Glomerular visceral epithelial cell (primary cell): Measurements from ENCODE around the gene ZNF407.
"Not testable (repeated sequence)": the region's sequence is repeated elsewhere in the genome, so short reads cannot be mapped to it uniquely, and the experiment has no call there.

Experiments
- DNase-seq: peaks from one replicate; pipeline ENCODE4 v3.0.0-alpha.2; 2016; ENCODE audit errors: extremely low spot score

The ZNF407 gene

DNA sequence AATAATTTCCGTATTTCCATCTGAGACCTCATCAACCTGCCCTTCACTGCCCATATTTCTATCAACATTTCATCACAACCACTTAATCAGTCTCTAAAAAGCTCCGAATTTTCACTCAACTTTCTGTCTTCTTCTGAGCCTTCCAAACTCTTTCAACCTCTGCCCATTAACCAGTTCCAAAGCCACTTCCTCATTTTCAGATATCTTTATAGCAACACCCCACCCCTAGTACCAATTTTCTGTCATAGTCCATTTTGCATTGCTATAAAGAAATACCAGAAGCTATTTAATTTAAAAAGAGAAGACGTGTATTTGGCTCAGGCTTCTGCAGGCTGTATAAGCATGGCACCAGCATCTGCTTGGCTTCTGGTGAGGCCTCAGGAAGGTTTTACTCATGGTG is 504.2 kb downstream of the ZNF407 start:
- no peak for DNase-seq

DNA sequence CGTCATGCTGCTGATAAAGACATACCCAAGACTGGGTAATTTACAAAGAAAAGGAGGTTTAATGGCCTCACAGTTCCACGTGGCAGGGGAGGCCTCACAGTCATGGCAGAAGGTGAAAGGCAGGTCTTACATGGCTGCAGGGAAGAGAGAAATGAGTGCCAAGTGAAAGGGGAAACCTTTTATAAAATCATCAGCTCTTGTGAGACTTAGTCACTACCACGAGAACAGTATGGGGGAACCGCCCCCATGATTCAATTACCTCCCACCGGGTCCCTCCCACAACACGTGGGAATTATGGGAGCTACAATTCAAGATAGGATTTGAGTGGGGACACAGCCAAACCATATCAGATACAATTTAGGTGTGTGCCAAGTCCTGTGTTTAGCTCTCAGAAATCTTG is 506.4 kb downstream of the ZNF407 start:
- DNase-seq: not testable (repeated sequence)

DNA sequence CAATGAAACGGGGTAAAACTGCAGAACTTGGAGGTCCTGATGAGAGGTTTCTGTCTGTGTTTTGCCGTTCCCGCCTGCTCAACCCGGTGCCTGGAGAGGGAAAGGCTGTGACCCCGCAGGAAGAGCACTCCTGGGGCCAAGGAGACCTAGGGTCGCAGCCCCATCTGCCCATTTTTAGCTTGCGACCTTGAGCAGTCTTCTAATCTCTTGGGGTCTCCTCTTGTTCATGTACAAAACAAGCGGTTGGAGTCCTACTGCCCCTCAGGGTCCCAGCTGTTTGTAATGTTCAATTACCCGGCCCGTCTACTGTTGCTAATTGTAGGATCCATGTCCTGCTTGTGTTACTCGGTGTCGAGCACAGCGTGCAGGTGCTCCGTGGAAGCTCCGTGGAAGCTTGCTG is 506.8 kb downstream of the ZNF407 start:
- DNase-seq: no peak

DNA sequence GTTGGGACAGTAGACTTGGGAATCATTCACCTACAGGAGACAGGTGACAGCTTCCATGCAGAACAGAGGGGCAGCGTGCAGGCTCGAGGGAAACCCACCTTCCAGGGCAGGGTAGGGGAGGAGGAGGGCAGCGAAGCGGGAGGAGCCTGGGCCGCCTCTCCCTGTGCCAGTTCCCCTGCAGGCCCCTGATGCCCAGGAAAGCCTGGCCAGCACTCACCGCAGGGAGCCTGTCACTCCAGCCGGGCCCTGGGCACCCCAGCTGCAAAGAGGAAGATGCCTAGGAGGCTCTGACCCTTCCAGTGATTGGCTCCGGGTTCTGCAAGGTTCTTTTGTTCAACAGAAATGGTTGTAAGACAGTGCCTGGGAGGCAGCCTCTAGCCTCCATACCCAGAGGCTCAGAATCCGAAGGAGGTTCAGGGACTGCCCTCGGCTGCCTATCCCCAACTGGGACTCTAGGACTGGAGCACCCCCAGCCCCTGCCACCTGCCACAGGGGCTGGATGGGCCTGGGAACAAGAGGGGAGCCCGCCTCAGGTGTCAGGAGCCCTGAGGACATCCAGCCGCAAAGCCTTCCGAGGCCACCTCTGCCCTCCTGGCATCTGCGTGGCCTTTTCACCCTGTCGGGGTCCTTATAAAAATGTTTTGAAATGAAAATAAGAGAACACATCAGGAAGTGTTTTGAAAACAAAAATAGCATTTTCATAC is 508.0 kb downstream of the ZNF407 start:
- DNase-seq: no peak

DNA sequence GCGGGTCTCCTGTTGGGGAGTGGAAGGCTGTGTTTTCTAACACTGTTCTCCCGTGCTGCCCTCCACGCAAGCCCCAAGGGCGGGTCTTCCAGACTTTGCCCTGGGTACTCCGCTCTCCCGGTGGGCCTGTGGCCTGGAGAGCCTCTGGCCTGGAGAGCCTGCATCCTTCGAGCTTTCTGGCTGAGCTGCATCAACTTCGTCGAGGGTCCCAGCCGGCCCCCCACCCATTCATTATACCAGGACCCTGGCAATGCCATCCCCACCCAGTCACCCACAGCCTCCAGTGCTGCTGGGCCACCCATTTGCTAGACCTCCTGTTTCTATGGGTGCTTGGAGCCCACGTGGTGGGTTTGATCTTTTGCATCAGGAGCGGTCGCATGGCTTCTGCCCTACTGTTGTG is 509.1 kb downstream of the ZNF407 start:
- no peak for DNase-seq

DNA sequence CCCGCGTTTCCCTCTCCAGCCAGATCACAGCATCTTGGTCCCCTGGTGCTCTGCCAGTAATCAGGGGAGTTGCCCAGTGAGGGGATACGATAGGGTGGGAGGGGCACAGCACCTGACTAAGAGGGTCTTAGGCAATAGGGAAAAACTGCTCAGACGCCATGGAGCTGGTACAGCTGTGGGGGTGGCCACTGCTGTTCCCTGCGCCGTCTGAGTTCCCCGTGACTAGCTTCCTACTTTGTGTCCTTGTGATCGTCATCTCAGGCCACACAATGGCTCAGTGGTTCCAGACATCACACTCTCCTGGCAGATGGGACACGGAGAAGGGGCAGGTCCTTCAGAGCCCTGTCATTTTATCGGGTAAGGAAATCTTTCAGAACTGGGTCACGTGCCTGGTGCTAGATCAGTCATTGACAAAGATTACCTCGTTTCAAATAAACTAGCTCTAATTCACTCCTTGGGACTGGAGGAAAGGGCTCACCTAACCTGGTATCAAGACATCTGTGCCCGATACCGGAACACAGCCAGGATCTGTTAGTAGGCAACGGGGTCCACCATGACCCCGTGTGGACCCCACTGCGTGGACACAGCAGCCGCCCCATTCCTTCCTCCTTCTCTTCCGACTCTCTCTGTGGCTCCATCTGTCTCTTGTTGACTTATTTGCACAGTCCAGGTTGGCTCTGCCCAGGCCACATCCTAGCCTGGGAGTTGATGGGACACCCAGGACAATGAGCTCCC is 509.7 kb downstream of the ZNF407 start:
- DNase-seq: no peak

DNA sequence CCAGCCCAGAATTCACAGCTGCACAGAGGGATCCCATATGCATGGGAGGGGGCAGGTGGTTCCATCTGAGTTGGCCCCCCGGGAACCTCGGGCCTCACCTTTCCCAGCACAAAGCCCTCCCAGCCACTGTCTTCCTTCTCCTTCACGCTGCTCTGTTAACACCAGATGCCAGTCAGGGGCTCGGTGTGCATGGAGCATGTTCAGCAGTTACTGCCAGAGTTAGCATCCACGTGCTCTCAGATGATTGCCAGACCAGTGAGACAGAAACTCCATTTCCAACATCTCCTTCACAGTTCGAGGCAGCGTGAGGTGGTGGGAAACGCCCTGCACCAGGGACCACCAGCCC is 510.2 kb downstream of the ZNF407 start:
- DNase-seq: no peak

DNA sequence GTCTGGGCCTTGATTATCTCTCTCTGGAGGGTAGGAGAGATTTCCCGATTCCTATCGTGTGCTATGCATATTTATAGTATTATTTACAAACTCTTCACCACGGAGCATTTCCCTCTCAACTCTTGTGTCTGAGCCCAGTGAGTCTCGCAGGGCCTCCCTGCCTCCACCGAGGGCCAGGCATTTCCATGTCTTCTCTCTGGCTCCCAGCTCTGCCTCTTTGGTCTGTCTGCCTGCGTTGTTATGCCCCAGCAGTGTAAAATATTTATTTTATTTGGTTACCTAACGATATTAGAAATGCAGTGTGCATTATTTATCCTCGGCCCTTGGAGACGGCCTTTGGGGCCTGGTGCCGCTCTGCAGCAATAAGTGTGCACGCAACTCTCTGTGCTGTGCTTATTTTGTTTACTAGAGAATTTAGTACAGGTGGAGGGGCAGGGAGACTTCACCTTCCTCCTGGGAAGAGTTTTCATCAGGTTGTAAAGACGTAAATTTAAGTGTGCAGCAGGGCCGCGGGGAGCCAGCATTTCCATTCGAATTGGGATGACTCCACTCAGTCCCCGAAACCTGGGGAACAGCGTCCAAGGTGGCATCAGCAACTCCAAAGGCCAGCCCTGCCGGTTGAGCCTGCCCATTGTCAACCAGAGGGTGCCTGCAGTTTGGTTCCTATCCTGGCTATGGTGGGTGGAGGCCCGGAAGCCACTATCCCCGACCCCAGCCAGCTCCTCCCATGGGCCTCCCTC is 511.1 kb downstream of the ZNF407 start:
- no peak for DNase-seq

DNA sequence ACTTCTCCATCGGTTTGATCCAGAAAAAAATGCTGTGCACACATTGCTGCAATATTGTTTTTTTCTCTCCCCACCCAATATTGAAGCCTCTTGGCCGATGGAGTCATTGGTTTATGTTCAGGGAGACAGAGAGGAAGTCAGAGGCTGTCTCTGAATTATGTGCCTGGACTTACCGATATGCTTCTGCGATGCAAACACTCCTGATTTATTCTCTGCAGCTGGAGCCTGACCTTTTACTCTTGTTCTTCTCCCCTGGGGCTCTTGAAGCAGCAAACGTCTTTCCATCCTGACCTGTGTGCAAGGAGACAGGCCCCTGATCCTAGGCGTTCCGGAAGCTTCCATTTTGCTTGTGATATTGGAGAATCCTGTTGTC is 511.6 kb downstream of the ZNF407 start:
- no peak for DNase-seq

DNA sequence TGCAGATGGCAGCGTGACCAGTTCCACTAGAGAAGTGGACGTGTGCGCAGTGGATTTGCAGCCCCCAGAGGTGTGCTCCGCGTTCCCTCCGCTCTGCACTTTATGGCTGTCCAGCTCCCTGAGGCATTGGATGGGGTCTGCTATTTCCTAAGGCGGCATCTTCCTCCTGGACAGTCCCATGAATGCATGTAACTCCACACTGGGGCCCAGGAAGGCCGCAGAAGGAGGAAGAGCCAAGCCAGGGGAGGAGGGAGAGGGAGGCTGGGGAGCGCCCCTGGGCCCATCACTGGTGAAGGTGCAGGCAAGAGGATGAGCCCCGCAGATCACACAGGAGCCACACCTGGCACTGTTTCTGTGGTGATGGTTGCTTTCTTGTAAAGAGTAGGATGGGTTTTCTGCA is 512.1 kb downstream of the ZNF407 start:
- DNase-seq: no peak

DNA sequence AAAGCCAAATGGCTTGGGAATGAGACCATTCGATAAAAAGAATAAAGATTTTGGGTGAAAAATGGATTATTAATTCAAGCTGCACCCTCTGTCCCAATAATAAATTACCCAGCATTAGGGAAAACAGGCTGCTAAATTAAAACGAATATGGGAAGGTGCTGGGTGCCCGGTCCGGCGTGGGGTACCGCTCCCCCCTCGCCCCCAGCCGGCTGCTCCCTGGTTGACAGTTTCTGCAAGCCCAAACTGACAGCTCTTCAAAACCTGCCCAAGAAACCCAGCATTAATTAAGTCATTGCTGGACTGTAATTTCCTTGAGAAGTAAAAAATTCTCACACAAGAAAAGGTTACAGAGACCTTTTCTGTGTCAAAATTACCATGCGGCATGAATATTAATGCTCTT is 512.6 kb downstream of the ZNF407 start:
- DNase-seq: no peak

DNA sequence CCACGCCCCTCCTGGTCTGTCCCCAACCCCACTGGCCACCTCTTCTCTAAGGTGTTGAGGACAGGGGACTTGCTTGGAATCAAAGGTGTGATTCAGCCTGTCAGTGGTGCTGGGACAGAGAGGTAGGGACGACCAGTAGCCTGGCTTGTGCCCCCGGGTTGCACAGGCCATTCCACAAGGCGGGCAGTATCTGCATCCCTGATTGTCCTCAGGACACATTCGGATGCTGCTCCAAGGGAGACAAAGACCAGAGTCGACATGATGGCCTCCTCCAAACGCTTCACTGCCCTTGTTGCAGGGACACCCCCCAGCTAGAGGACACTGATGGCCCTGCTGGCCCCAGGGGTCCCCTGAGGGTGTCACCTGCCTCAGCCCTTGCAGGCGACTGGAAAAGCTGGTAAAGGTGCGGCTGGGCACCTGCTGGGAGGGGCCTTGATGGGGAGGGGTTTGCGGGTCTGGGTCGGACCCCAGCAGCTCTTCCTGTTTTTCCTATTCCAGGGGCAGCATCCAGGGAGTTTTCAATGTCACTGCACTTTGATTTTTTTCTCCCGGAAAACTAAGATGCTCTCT is 513.3 kb downstream of the ZNF407 start:
- DNase-seq: no peak

DNA sequence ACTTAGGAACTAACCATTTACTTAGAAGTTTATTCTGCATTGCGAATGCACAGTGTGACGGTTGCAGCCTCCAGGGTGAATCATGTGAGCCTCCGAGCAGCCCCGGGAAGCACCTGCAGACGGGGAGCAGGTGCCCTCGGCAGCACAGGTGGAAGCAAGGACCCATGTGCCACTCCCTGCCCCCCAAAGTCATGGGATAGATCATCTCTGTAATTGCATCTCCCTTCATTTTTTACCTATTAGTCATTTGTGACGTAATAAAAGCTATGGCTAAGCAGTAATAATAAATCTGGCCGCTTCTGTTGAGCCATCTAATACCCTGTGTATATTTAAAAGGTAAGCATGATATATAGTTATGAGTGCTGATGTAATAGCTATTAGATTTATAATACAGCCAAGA is 514.1 kb downstream of the ZNF407 start:
- no peak for DNase-seq

DNA sequence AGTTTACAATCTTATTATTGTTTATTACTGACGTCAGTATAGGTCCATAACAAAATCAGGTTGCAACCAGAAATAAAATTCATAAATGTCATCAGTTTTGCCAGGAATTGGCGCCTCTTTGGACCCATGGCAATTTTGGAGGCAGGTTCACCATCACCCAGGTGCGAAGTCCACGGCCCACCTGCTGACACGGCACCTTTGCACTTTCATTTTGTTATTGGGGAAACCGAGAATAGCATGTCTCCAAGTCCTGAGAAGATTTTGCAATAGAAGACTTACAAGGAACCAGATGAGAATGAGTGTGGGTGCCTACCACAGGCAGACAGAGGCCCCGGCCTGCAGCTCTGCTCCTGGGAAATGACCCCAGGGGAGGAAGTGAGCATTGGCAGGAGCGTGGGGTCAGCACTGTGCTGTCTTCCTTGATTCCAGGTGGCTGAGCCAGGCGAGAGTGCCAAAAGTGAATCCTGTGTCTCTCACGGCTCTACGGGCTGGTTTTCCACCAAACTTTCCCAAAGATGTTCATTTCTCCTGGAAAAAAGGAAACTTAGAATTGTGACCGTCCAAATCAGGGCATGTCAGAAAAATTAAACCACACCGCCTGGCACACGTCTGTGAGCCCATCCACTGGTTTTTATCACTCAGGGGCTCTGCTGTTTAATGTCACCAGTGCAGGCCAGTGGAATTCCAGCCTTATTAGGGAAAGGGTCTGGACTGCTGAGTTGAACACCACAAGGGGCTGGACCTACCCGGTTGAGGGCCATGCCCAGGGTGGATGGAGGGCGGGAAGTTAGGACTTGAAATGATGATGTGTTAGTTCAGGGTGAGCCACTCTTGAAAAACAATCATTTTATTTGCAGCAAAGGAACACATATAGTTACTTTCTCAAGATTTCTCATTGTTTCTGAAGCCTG is 514.8 kb downstream of the ZNF407 start:
- no peak for DNase-seq

DNA sequence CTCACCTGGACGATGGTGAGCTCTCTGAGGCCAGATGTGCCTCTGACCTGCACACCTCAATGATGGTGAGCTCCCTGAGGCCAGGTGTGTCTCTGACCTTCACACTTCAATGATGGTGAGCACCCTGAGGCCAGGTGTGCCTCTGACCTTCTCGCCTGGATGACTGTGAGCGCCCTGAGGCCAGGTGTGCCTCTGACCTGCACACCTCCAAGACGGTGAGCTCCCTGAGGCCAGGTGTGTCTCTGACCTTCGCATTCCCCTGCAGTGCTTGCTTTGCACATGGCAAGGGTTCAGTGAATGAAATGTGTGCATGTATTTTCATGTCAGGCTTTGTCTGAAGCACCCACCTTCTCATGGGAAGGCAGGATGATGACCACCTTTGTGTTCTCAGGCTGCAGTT is 515.8 kb downstream of the ZNF407 start:
- DNase-seq: no peak

DNA sequence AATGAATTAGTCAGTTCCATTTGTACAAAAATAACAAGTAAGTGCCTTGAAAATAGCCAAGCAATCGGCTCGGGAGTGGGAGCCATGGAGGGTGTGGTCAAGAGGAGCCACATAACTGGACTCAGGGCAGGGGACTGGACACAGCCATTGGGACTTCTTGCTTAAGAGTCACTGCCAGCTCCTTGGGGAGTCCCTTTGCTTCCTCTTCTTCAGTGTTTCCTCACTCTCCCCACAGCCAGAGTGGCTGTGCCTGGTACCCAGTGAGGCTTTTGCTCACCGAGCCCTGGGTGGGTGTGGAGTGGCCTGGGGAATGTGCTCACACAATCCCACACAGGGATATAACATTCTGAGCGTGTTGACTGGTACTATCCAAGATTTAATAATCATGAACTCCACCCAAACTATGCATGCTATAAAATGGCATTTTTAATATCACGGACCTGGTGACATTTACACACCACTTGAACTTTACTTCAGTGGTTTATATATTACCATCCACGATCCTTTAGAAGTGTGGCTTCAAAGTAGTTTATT is 516.6 kb downstream of the ZNF407 start:
- no peak for DNase-seq
